Prostate gland (tissue), 2 donors: ENCODE results near the gene SEC14L6.

Experiments
- POLR2A ChIP-seq: fragments of 450-650 bp; IDR thresholded peaks from one replicate; pipeline ENCODE4 v1.6.1; 2016; ENCODE audit warnings: antibody characterized with exemption, mild to moderate bottlenecking
- POLR2AphosphoS5 ChIP-seq: sonication (generic); formaldehyde crosslinking; IDR thresholded peaks from one replicate; pipeline ENCODE4 v1.6.1; 2017; ENCODE audit warnings: antibody characterized with exemption
- TF ChIP-seq, protein P1 (sequence below), 4 experiments: fragments of 200-600 bp in 2 of 4; fragments of 450-650 bp in 2 of 4; sonication (generic) in 2 of 4; IDR thresholded peaks; 1 replicate in 3 of 4; 2 replicates in 1 of 4; pipeline ENCODE4 v1.5.1; 2016 to 2019; ENCODE audit warnings: antibody characterized with exemption in 4 of 4, mild to moderate bottlenecking in 2 of 4, moderate library complexity in 2 of 4

GRCh38 chr22:30511911-30512310 is 34.6 kb downstream of the SEC14L6 start:
- TF ChIP-seq, protein P1, sequence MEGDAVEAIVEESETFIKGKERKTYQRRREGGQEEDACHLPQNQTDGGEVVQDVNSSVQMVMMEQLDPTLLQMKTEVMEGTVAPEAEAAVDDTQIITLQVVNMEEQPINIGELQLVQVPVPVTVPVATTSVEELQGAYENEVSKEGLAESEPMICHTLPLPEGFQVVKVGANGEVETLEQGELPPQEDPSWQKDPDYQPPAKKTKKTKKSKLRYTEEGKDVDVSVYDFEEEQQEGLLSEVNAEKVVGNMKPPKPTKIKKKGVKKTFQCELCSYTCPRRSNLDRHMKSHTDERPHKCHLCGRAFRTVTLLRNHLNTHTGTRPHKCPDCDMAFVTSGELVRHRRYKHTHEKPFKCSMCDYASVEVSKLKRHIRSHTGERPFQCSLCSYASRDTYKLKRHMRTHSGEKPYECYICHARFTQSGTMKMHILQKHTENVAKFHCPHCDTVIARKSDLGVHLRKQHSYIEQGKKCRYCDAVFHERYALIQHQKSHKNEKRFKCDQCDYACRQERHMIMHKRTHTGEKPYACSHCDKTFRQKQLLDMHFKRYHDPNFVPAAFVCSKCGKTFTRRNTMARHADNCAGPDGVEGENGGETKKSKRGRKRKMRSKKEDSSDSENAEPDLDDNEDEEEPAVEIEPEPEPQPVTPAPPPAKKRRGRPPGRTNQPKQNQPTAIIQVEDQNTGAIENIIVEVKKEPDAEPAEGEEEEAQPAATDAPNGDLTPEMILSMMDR (IDR thresholded peaks at IDR 0.05), result no peak
- no peak for TF ChIP-seq POLR2A
- TF ChIP-seq POLR2AphosphoS5, result no peak
